A549 (cell line): Measurements from ENCODE around the gene TGFBR3. TPM values are rescaled to one million over a fixed set of nuclear protein-coding genes. Genes with fewer than 3 reads are reported as not detected.
A peak's percentile ranks its signal among the peaks of the same experiment; 100 is the strongest.

Source experiments
- ATAC-seq, 2 experiments: fragments of 200-7000 bp in 1 of 2; fragments of >200 bp in 1 of 2; cut with Nextera tagmentation in 1 of 2; cut with Tn5 transposase in 1 of 2; 3 replicates each; pipeline versions ENCODE4 v1.8.0 to v1.9.1; 2018 to 2020; ENCODE audit warnings: mild to moderate bottlenecking in 1 of 2, moderate library complexity in 1 of 2
- CTCF ChIA-PET: fragments of 300-600 bp; sonication (Branson Sonifier 250); formaldehyde crosslinking; extraction: SDS; loops from one replicate; lab custom pipeline; 2021; ENCODE audit warnings: antibody characterized with exemption, inconsistent platforms; lab: Yijun Ruan, JAX
- POLR2A ChIA-PET: fragments of 350-600 bp; formaldehyde crosslinking; extraction: SDS; loops from one replicate; lab custom pipeline; 2021; ENCODE audit warnings: antibody characterized with exemption, inconsistent platforms; lab: Yijun Ruan, JAX
- DNase-seq, 2 experiments: peaks; one replicate each; pipeline versions ENCODE4 v3.0.0 to v3.0.0-alpha.2; 2011 to 2016; ENCODE audit warnings: low read depth in 1 of 2, low spot score in 1 of 2
- FAIRE-seq: peaks from 2 replicates; lab custom pipeline; 2011; peaks lifted over from hg19 to GRCh38; lab: Jason Lieb, UNC
- H3K27ac ChIP-seq, 2 experiments: fragments of >200 bp; sonication (Bioruptor Twin); formaldehyde crosslinking; 3 replicates each; pipeline ENCODE4 v1.5.1; 2016 to 2017
- H3K4me1 ChIP-seq: fragments of >200 bp; sonication (Bioruptor Twin); formaldehyde crosslinking; 3 replicates; pipeline ENCODE4 v1.6.1; 2016
- H3K4me2 ChIP-seq: fragments of >200 bp; sonication (Bioruptor Twin); formaldehyde crosslinking; 3 replicates; pipeline ENCODE4 v1.6.1; 2016
- H3K4me3 ChIP-seq: fragments of >200 bp; sonication (Bioruptor Twin); formaldehyde crosslinking; 3 replicates; pipeline ENCODE4 v1.5.1; 2016
- H3K9me3 ChIP-seq: fragments of >200 bp; sonication (Bioruptor Twin); formaldehyde crosslinking; 3 replicates; pipeline ENCODE4 v1.6.1; 2016
- CBX2 ChIP-seq: fragments of 200-600 bp; sonication (generic); IDR thresholded peaks from 2 replicates; pipeline ENCODE4 v1.6.1; 2016; ENCODE audit warnings: low read depth, mild to moderate bottlenecking, borderline replicate concordance
- CBX8 ChIP-seq: fragments of 200-600 bp; sonication (generic); IDR thresholded peaks from 2 replicates; pipeline ENCODE4 v1.6.1; 2016
- CEBPB ChIP-seq, 2 experiments: fragments of >200 bp in 1 of 2; sonication (Bioruptor Twin) in 1 of 2; formaldehyde crosslinking in 1 of 2; IDR thresholded peaks; 2 replicates each; pipeline ENCODE4 v1.6.1; 2012 to 2016
- CHD4 ChIP-seq: fragments of 200-600 bp; sonication (generic); IDR thresholded peaks from 2 replicates; pipeline ENCODE4 v1.6.1; 2016; ENCODE audit warnings: antibody characterized with exemption, mild to moderate bottlenecking, borderline replicate concordance
- E2F6 ChIP-seq: IDR thresholded peaks from 2 replicates; pipeline ENCODE4 v1.6.1; 2012; ENCODE audit warnings: low read depth, borderline replicate concordance
- EHMT2 ChIP-seq: fragments of 200-600 bp; sonication (generic); IDR thresholded peaks from 2 replicates; pipeline ENCODE4 v1.6.1; 2016; ENCODE audit warnings: antibody characterized with exemption, low read depth, mild to moderate bottlenecking, moderate library complexity
- ELK1 ChIP-seq: fragments of 150-350 bp; IDR thresholded peaks from 2 replicates; pipeline ENCODE4 v1.6.1; 2014; ENCODE audit warnings: low read depth, mild to moderate bottlenecking, low read length
- FOSL2 ChIP-seq, 2 experiments: fragments of 450-650 bp in 1 of 2; fragments of >200 bp in 1 of 2; sonication (Bioruptor Twin) in 1 of 2; formaldehyde crosslinking; IDR thresholded peaks; 2 replicates each; pipeline versions ENCODE4 v1.5.0 to v1.6.1; 2016 to 2020; ENCODE audit warnings: mild to moderate bottlenecking in 1 of 2, moderate library complexity in 1 of 2
- HES2 ChIP-seq: fragments of >200 bp; sonication (Bioruptor Twin); formaldehyde crosslinking; IDR thresholded peaks from 2 replicates; pipeline ENCODE4 v1.6.1; 2016
- HEYL ChIP-seq: fragments of 250-450 bp; sonication (Bioruptor Pico); IDR thresholded peaks from 2 replicates; pipeline ENCODE4 v1.8.0; 2021; ENCODE audit warnings: mild to moderate bottlenecking, moderate library complexity
- HOXB13 ChIP-seq: fragments of 250-450 bp; sonication (Bioruptor Pico); IDR thresholded peaks from 2 replicates; pipeline ENCODE4 v1.5.0; 2020; ENCODE audit warnings: low read depth, mild to moderate bottlenecking, moderate library complexity
- HOXB5 ChIP-seq: fragments of 250-450 bp; sonication (Bioruptor Pico); IDR thresholded peaks from 2 replicates; pipeline ENCODE4 v1.5.0; 2020; ENCODE audit warnings: mild to moderate bottlenecking, moderate library complexity
- JUN ChIP-seq, 2 experiments: fragments of >200 bp; sonication (Bioruptor Twin); formaldehyde crosslinking; IDR thresholded peaks; 2 replicates in 1 of 2; 3 replicates in 1 of 2; pipeline ENCODE4 v1.6.1; 2016 to 2017
- KDM1A ChIP-seq: fragments of 200-600 bp; sonication (generic); IDR thresholded peaks from 2 replicates; pipeline ENCODE4 v1.6.1; 2016; ENCODE audit warnings: low read depth, mild to moderate bottlenecking
- MAFK ChIP-seq: fragments of 450-650 bp; IDR thresholded peaks from 2 replicates; pipeline ENCODE4 v1.6.1; 2014; ENCODE audit not compliant: partially characterized antibody
- MYC ChIP-seq: IDR thresholded peaks from 2 replicates; pipeline ENCODE4 v1.6.1; 2012; ENCODE audit warnings: mild to moderate bottlenecking, inconsistent platforms, low read length, improper control_type of control experiment, borderline replicate concordance
- NR3C1 ChIP-seq: fragments of >200 bp; sonication (Bioruptor Twin); formaldehyde crosslinking; IDR thresholded peaks from 3 replicates; pipeline ENCODE4 v1.6.1; 2017
- PHF8 ChIP-seq: fragments of 200-600 bp; sonication (generic); IDR thresholded peaks from 2 replicates; pipeline ENCODE4 v1.6.1; 2016; ENCODE audit warnings: low read depth, mild to moderate bottlenecking, antibody characterized with exemption, moderate library complexity, borderline replicate concordance
- POLR2A ChIP-seq: IDR thresholded peaks from 2 replicates; pipeline ENCODE4 v1.6.1; 2012; ENCODE audit warnings: mild to moderate bottlenecking, low read length
- RNF2 ChIP-seq: fragments of 200-600 bp; sonication (generic); IDR thresholded peaks from 2 replicates; pipeline ENCODE4 v1.6.1; 2016; ENCODE audit warnings: low read depth, mild to moderate bottlenecking, antibody characterized with exemption, moderate library complexity, borderline replicate concordance
- SMC3 ChIP-seq: fragments of >200 bp; sonication (Bioruptor Twin); formaldehyde crosslinking; IDR thresholded peaks from 3 replicates; pipeline ENCODE4 v1.6.1; 2018; ENCODE audit warnings: inconsistent platforms
- TFCP2L1 ChIP-seq: fragments of 250-450 bp; sonication (Bioruptor Pico); IDR thresholded peaks from 2 replicates; pipeline ENCODE4 v1.5.0; 2021; ENCODE audit warnings: mild to moderate bottlenecking
- ZFP36 ChIP-seq: fragments of 450-650 bp; IDR thresholded peaks from 2 replicates; pipeline ENCODE4 v1.6.1; 2014; ENCODE audit warnings: borderline replicate concordance; ENCODE audit not compliant: partially characterized antibody
- ZNF302 ChIP-seq: fragments of 250-450 bp; sonication (Bioruptor Pico); IDR thresholded peaks from 2 replicates; pipeline ENCODE4 v1.9.0; 2021; ENCODE audit warnings: inconsistent platforms, mild to moderate bottlenecking, moderate library complexity
- ZSCAN20 ChIP-seq: fragments of 250-450 bp; sonication (Bioruptor Pico); IDR thresholded peaks from 2 replicates; pipeline ENCODE4 v1.8.0; 2022; ENCODE audit warnings: mild to moderate bottlenecking, moderate library complexity
- WGBS: methylation state at CpG from one replicate; pipeline ENCODE4 v1.1.6; 2017; ENCODE audit errors: missing lambda C conversion rate; 5-methylcytosine and 5-hydroxymethylcytosine counted together
- polyA plus RNA-seq, 4 experiments: library from polyadenylated mRNA; depleted of rRNA in 3 of 4; stranded (reverse); fragments of >200 nt; fragmentation: RNase III in 1 of 4; extraction: RNeasy Plus Mini Kit Qiagen cat#74134 plus additional on column Dnase treatment in 1 of 4; gene quantifications; 2 replicates in 3 of 4; 3 replicates in 1 of 4; pipeline ENCODE4 v1.2.3, GENCODE V29; 2011 to 2017
- TF ChIP-seq, protein P1 (sequence below): fragments of 250-450 bp; sonication (Bioruptor Pico); IDR thresholded peaks from 2 replicates; pipeline ENCODE4 v1.5.0; 2020; ENCODE audit warnings: low read depth, mild to moderate bottlenecking, moderate library complexity

TGFBR3 gene
- polyA plus RNA-seq, 2 of the 4 experiments (the other 2 are of a cell fraction), result 5.0 to 8.9 TPM

DNA sequence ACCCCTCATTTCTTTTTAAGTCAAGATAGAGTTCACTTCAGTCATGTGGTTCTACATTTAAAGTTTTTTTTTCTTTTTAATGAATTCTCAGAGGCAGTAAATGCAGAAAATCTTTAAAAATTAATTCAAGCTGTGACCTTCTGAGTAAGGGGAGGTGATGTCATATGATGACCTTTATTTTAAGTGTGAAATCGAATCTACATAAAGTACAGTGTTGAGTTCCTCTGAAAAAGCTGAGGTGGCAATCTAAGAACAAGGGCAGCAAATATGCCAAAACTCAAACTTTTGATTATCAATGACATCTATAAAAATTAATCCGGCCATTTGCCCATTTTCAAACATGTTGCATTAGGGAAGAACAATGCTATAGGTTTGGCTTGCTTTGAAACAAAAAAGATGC lies 211.8 kb downstream of the TGFBR3 start:
- H3K9me3 ChIP-seq, result no peaks in the 10 kb centered on the region
- H3K4me1 ChIP-seq, result peaks cover 2% of the 10 kb centered on the region; the same call in 1 of the 3 replicates
- ATAC-seq (no peak), FAIRE-seq (no peak), DNase-seq (no peak)
- TF ChIP-seq TFCP2L1, result no peak
- TF ChIP-seq MAFK, result peak; percentile 24
- no peak overlapping the region for H3K4me2 ChIP-seq
- ChIA-PET CTCF (no interaction called here), POLR2A (no interaction called here)
- H3K4me3 ChIP-seq, result no peak overlapping the region
- H3K27ac ChIP-seq, result no peak overlapping the region
- WGBS, result 56% methylated on average over 2 of the region's 2 CpGs

DNA sequence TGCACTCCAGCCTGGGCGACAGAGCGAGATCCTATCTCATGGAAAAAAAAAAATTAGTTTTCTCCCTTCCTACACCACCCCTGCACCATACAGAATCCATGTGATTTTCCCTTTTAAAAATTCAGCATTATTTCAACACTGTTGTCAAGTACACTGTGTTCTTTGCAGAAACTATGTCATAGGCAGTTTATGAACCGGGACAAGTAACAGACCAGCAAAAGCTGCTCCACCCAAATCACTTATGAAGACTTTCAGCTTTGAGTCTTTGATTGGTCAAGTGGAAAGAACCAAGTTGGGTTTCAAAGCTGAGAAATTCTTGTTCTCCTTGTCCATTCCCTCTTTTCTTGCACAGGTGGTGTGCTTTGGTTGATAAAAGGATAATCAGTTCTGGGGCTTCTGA lies 212.3 kb downstream of the TGFBR3 start:
- H3K4me2 ChIP-seq, result no peak overlapping the region
- H3K4me3 ChIP-seq, result no peak overlapping the region
- H3K4me1 ChIP-seq, result peaks cover 2% of the 10 kb centered on the region; the same call in 1 of the 3 replicates
- no peak for ATAC-seq
- TF ChIP-seq, protein P1, sequence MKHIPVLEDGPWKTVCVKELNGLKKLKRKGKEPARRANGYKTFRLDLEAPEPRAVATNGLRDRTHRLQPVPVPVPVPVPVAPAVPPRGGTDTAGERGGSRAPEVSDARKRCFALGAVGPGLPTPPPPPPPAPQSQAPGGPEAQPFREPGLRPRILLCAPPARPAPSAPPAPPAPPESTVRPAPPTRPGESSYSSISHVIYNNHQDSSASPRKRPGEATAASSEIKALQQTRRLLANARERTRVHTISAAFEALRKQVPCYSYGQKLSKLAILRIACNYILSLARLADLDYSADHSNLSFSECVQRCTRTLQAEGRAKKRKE (CRISPR knock-in tag), result no peak
- TF ChIP-seq KDM1A (no peak), CBX8 (no peak), SMC3 (no peak), JUN (IDR thresholded peaks at IDR 0.05) (no peak), EHMT2 (no peak), POLR2A (no peak), MAFK (no peak), HEYL (CRISPR knock-in tag) (no peak), FOSL2 (IDR thresholded peaks at IDR 0.05) (no peak), FOSL2 (CRISPR knock-in tag; IDR thresholded peaks at IDR 0.05) (no peak), E2F6 (no peak), HOXB13 (CRISPR knock-in tag) (no peak), ZNF302 (no peak), NR3C1 (no peak), MYC (no peak), HOXB5 (CRISPR knock-in tag) (no peak), ZFP36 (no peak), RNF2 (no peak)
- no peak overlapping the region for H3K27ac ChIP-seq
- DNase-seq, result no peak
- FAIRE-seq, result no peak
- H3K9me3 ChIP-seq, result no peaks in the 10 kb centered on the region
- 88% methylated on average over 3 of the region's 3 CpGs for WGBS
- CTCF ChIA-PET, result no interaction called here
- POLR2A ChIA-PET, result no interaction called here

DNA sequence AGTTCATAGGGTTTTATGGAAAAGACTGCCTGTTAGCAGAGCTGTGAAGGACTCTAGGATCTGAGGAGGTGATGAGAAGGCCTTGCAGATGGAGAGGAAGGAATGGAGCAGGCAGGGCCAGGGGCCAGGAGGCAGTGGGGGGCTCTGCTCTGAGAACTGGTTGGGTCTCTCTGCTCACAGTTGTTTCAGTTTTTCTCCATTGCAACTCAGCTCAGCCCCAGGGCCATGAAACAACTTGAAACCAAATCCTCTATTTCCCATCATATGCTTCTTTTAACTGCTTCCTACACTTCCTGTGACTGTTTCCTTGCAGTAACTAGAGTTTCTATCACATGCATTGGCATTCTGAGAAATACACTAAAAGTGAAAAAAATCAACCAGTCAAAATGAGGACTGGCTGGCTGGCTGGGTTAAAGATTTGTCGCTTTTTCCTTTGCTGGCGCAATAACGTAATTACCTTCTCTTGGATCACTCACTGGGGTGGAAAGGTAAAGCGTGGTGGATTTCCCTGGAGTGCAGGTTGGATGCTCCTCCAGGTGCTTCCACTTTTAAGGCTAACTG lies 213.3 kb downstream of the TGFBR3 start:
- Histone ChIP-seq H3K4me1 (peaks cover 2% of the 10 kb centered on the region; the same call in 1 of the 3 replicates), H3K9me3 (no peaks in the 10 kb centered on the region), H3K4me3 (no peak overlapping the region), H3K27ac (no peak overlapping the region; a peak in 1 of 6 replicates), H3K4me2 (no peak overlapping the region)
- ChIA-PET CTCF (no interaction called here), POLR2A (no interaction called here)
- ATAC-seq, result no peak
- no peak for FAIRE-seq
- DNase-seq, result no peak
- WGBS, result 69% methylated on average over 4 of the region's 4 CpGs
- TF ChIP-seq ZNF302 (no peak), ZSCAN20 (CRISPR knock-in tag) (no peak), PHF8 (no peak), HOXB13 (CRISPR knock-in tag) (no peak), HES2 (no peak), CEBPB (IDR thresholded peaks at IDR 0.05) (no peak), CBX2 (no peak), CHD4 (no peak), ELK1 (no peak)
